Neural progenitor cell (in vitro differentiated cells): ENCODE measurements around the gene COQ10A.

Experiments
- EZH2 ChIP-seq: fragments of 200-600 bp; sonication (generic); IDR thresholded peaks from 2 replicates; pipeline ENCODE4 v1.6.1; 2017; ENCODE audit warnings: antibody characterized with exemption, mild to moderate bottlenecking, moderate library complexity
- EZH2phosphoT487 ChIP-seq: fragments of 200-600 bp; sonication (generic); IDR thresholded peaks from 2 replicates; pipeline ENCODE4 v1.6.1; 2017; ENCODE audit warnings: antibody characterized with exemption

GRCh38 chr12:56282030-56282429 lies 15.3 kb downstream of the COQ10A start:
- no peak for TF ChIP-seq EZH2
- TF ChIP-seq EZH2phosphoT487, result no peak
